Heart right ventricle (tissue), 16 donors: ENCODE results near the gene MYO15B. TPM values are rescaled to one million over a fixed set of nuclear protein-coding genes. Genes with fewer than 3 reads are reported as not detected.

Experiments
- ATAC-seq, 8 donors: fragments of 200-7000 bp; cut with Tn5 transposase; one replicate each; pipeline ENCODE4 v1.9.1; 2020; ENCODE audit warnings: mild to moderate bottlenecking in 8 of 8, moderate library complexity in 8 of 8, moderate number of reproducible peaks in 1 of 8
- DNase-seq, 2 donors: peaks; one replicate each; pipeline ENCODE4 v3.0.0-alpha.2; 2020
- H3K27ac ChIP-seq, 10 donors: fragments of 200-600 bp; sonication (generic) in 2 of 10; one replicate each; pipeline versions ENCODE4 v1.5.0 to v1.8.0; 2020 to 2022; ENCODE audit warnings: mild to moderate bottlenecking in 3 of 10
- H3K27me3 ChIP-seq, 7 donors: fragments of 200-600 bp; one replicate each; pipeline ENCODE4 v1.8.0; 2021 to 2022; ENCODE audit warnings: mild to moderate bottlenecking in 2 of 7
- H3K36me3 ChIP-seq, 9 donors: fragments of 200-600 bp; sonication (generic) in 1 of 9; one replicate each; pipeline versions ENCODE4 v1.5.0 to v1.8.0; 2020 to 2022; ENCODE audit warnings: mild to moderate bottlenecking in 2 of 9
- H3K4me1 ChIP-seq, 9 donors: fragments of 200-600 bp; sonication (generic) in 1 of 9; one replicate each; pipeline versions ENCODE4 v1.5.0 to v1.8.0; 2020 to 2022; ENCODE audit warnings: mild to moderate bottlenecking in 4 of 9
- H3K4me3 ChIP-seq, 10 donors: fragments of 200-600 bp; sonication (generic) in 2 of 10; one replicate each; pipeline versions ENCODE4 v1.5.0 to v1.8.0; 2020 to 2022; ENCODE audit warnings: mild to moderate bottlenecking in 7 of 10, moderate library complexity in 2 of 10
- H3K9me3 ChIP-seq, 11 donors: fragments of 200-600 bp in 10 of 11; sonication (generic) in 2 of 11; one replicate each; pipeline versions ENCODE4 v1.5.0 to v1.8.0; 2013 to 2022; ENCODE audit warnings: mild to moderate bottlenecking in 2 of 11, control low read depth in 1 of 11, moderate library complexity in 1 of 11
- WGBS, 2 donors: extraction: QIAGEN DNeasy Blood & Tissue Kit; methylation state at CpG; one replicate each; pipeline ENCODE4 v1.1.7; 2013; ENCODE audit warnings: inconsistent platforms in 1 of 2; 5-methylcytosine and 5-hydroxymethylcytosine counted together
- intact Hi-C, 10 donors: fragments of 100-400 bp; cut with DNase I; formaldehyde crosslinking; loops; one replicate each; pipeline versions ENCODE4 v1.11.1 to v1.14.2; 2022
- polyA plus RNA-seq, 2 donors: library from polyadenylated mRNA; stranded (reverse); fragments of 200-250 nt; gene quantifications; one replicate each; pipeline ENCODE4 v1.2.3, GENCODE V29; 2013
- total RNA-seq, 10 donors: library from RNA; stranded (reverse); fragmentation: NEBNext Ultra II Directional in 3 of 10; extraction: Animal tissue kit (Norgen Biotek cat#: 25700) in 3 of 10; gene quantifications; one replicate each; pipeline versions ENCODE4 v1.2.1 to v1.2.4, GENCODE V29; 2021 to 2023
- TF ChIP-seq, protein P1 (sequence below), 9 donors: fragments of 200-600 bp; sonication (generic) in 2 of 9; IDR thresholded peaks; one replicate each; pipeline versions ENCODE4 v1.5.0 to v1.8.0; 2021 to 2022; ENCODE audit warnings: antibody characterized with exemption in 9 of 9, mild to moderate bottlenecking in 5 of 9, moderate library complexity in 1 of 9
- donor health status: Arrhythmogenic right ventricular cardiomyopathy.
- donor health status: ischemic (EF 13 %, LVEDD 7.1; RV severe dilation, severe dysfunction).
- donor health status: healthy with polysubstance abuse.
- donor health status: DM: no; HTN: yes; CAD: no.
- donor health status: DM: no; HTN: no; CAD: no.
- donor health status: ischemic (EF 25% LVEDD 6.9; RV normal size, moderate dysfunction).
- donor health status: ischemic (EF 25% LVEDD 5.7; RV mildly dilated, moderate dysfunction).
- donor health status: healthy.
- donor health status: DM: yes; HTN: yes; CAD: no.
- donor health status: Ischemic cardiomyopathy.
- donor health status: ischemic (EF 35%, LVEDD 5.7; RV mildly dilated, moderate dysfunction).
- donor health status: nonischemic (EF 11% LVEDD 7.7; RV severe dilation, severe dysfunction).
- donor health status: DM: yes; HTN: yes; CAD: no.
- donor health status: PGD.
- donor health status: ischemic (EF 29% LVEDD 5.4; RV normal size, mild dysfunction).
- donor health status: nonischemic (EF 23%, LVEDD 6.1; RV moderate dilation, normal function).

MYO15B gene
- total and polyA plus RNA-seq, 12 donors, result 27.9 to 205 (median 45.8) TPM

DNA sequence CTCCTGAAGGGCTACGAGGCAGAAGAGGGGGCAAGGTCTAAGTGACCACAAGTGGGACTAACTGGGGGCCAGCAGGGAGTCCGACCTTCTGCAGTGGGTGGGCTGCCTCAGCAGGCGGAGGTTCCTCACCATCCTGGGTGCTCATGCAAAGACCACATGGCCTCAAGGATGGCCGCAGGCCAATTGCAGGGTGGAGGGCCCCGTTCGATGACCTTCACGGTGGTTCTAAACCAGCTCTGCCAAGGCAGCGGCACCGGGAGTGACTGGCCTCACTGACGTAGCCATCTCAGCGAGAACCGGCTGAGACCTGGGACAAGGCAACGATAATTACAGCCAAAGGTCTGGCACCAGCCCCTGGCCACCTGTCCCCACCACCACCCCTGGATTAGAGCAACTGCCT is 51.3 kb downstream of the MYO15B start:
- H3K4me3 ChIP-seq, result no peak overlapping the region
- H3K27ac ChIP-seq, result peak overlapping the region in 8 of 10 donors; percentile 26 to 73 (median 62)
- peaks cover 6 to 87% (median 55%) of the 10 kb centered on the region in 9 donors for H3K4me1 ChIP-seq
- DNase-seq (peak; percentile 36 to 56), ATAC-seq (peak in 5 of 8 donors; percentile 3 to 18 (median 4))
- TF ChIP-seq, protein P1, sequence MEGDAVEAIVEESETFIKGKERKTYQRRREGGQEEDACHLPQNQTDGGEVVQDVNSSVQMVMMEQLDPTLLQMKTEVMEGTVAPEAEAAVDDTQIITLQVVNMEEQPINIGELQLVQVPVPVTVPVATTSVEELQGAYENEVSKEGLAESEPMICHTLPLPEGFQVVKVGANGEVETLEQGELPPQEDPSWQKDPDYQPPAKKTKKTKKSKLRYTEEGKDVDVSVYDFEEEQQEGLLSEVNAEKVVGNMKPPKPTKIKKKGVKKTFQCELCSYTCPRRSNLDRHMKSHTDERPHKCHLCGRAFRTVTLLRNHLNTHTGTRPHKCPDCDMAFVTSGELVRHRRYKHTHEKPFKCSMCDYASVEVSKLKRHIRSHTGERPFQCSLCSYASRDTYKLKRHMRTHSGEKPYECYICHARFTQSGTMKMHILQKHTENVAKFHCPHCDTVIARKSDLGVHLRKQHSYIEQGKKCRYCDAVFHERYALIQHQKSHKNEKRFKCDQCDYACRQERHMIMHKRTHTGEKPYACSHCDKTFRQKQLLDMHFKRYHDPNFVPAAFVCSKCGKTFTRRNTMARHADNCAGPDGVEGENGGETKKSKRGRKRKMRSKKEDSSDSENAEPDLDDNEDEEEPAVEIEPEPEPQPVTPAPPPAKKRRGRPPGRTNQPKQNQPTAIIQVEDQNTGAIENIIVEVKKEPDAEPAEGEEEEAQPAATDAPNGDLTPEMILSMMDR (IDR thresholded peaks at IDR 0.05), result no peak
- peaks cover 0 to 30% (median 0%) of the 10 kb centered on the region in 9 donors for H3K36me3 ChIP-seq
- 38 to 70% methylated on average over 13 of the region's 13 CpGs for WGBS, 2 donors
- intact Hi-C loops, result loop anchor here in 1 of 10 donors (10.0 kb wide), 1 partner anchor 56 kb away; no protein-coding TSS in a partner anchor
- no peaks in the 10 kb centered on the region for H3K9me3 ChIP-seq
- H3K27me3 ChIP-seq, result no peaks in the 10 kb centered on the region

DNA sequence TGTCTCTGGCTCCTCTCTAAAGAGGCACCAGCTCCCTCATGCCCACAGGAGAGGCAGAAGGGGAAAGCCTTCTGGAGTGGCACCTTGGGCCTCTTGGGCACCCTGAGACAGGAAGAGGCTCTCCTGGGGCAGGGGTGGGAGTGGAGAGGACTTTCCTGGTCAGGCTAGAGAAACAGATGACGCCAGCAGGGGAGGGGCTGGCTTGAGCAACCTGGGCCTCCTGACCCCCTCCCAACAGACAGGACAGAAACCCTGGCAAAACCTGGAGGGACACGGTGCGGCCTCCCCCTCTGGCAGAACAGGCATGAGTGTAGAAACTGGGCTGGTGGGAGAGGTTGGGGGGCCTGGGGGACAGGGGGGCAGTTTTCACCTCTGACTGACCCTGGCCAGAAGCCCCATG is 51.7 kb downstream of the MYO15B start:
- Histone ChIP-seq H3K4me1 (peaks cover 2 to 83% (median 51%) of the 10 kb centered on the region in 9 donors), H3K4me3 (no peak overlapping the region), H3K9me3 (no peaks in the 10 kb centered on the region), H3K27ac (peak overlapping the region in 8 of 10 donors; percentile 26 to 73 (median 62)), H3K36me3 (peaks cover 0 to 33% (median 0%) of the 10 kb centered on the region in 9 donors), H3K27me3 (no peaks in the 10 kb centered on the region)
- TF ChIP-seq, protein P1 (IDR thresholded peaks at IDR 0.05), result no peak
- no peak for DNase-seq
- intact Hi-C loops, result loop anchor here in 1 of 10 donors (10.0 kb wide), 1 partner anchor 55 kb away; no protein-coding TSS in a partner anchor
- 96 to 98% methylated on average over 3 of the region's 3 CpGs for WGBS, 2 donors
- ATAC-seq, result no peak

DNA sequence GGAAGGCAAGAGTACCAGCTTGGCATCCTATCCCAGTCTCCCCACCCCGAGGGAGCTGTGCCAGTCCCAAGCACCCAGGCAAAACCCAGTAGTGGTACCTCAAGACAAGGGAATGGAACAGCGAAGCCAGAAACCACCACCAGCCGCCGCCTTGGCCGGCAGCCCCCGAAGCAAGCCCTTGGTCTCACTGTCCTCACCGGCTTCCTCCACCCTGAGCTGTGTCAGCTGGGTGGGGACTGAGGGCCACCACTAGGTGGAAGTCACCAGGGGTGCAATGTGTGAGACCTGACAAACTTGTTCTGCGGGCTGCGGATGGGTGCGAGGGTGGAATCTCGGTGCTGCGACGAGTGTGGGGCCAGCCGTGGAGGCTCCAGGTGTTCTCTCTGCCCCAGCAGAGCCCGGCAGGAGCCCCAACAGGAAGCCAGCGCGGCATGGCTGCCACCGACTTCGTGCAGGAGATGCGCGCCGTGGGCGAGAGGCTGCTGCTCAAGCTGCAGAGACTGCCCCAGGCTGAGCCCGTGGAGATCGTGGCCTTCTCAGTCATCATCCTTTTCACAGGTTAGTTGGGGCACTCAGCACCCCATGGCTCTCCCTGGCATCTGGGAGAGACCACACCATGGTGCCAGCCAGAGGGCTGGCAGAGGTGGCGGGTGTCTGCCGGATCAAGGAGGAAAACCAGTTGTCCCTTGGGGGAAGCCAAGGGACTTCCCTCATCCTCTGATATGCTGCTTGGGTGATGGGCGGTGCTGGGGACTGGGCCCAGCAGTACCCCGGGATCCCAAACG is 52.4 kb downstream of the MYO15B start:
- Histone ChIP-seq H3K27ac (peak overlapping the region in 3 of 10 donors; percentile 60 to 73 (median 67)), H3K4me3 (no peak overlapping the region), H3K9me3 (no peaks in the 10 kb centered on the region), H3K27me3 (no peaks in the 10 kb centered on the region), H3K4me1 (peaks cover 0 to 76% (median 46%) of the 10 kb centered on the region in 9 donors), H3K36me3 (peaks cover 0 to 36% (median 0%) of the 10 kb centered on the region in 9 donors)
- intact Hi-C loops, result loop anchor here in 1 of 10 donors (10.0 kb wide), 1 partner anchor 55 kb away; no protein-coding TSS in a partner anchor
- ATAC-seq (no peak), DNase-seq (no peak)
- WGBS, 2 donors, result 92 to 93% methylated on average over 30 of the region's 30 CpGs
- TF ChIP-seq, protein P1 (IDR thresholded peaks at IDR 0.05), result no peak

DNA sequence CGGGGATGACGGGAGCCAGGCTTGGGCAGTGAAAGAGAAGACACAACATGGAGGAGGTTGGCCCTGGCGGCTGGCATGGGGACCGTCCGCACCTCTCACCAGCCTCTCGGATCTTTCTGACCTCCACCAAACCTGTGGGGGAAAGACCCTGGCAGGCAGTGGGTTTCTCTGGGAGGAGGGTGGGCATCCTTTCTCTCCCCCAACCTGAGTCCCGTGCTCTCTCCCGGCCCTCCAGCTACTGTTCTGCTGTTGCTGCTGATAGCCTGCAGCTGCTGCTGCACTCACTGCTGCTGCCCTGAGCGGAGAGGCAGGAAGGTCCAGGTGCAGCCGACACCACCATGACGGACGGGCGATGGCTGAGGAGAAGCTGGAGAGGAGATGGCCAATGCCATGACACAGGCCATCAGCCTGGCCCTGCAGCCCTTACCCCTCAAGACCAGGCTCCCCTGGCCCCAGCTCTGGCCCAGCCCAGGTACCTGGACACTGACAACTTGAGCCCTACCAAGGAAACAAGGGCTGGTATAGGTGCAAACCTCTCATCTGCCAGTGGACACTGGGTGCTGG is 53.0 kb downstream of the MYO15B start:
- Histone ChIP-seq H3K27ac (peak overlapping the region in 6 of 10 donors; percentile 10 to 78 (median 66)), H3K4me1 (peaks cover 0 to 70% (median 46%) of the 10 kb centered on the region in 9 donors), H3K9me3 (no peaks in the 10 kb centered on the region), H3K36me3 (peaks cover 0 to 43% (median 0%) of the 10 kb centered on the region in 9 donors), H3K4me3 (no peak overlapping the region), H3K27me3 (no peaks in the 10 kb centered on the region)
- ATAC-seq, result no peak
- TF ChIP-seq, protein P1 (IDR thresholded peaks at IDR 0.05), result no peak
- WGBS, 2 donors, result 93 to 96% methylated on average over 13 of the region's 13 CpGs
- intact Hi-C loops, result no loop called here
- no peak for DNase-seq
